Neutrophil (primary cell): ENCODE data around the gene SLIT3.

ENCODE experiments used
- H3K27ac ChIP-seq: fragments of 200-600 bp; sonication (generic); 2 replicates; pipeline ENCODE4 v1.5.1; 2016; ENCODE audit warnings: mild to moderate bottlenecking, moderate library complexity
- H3K27me3 ChIP-seq: fragments of 200-600 bp; sonication (generic); 2 replicates; pipeline ENCODE4 v1.6.0; 2016; ENCODE audit warnings: mild to moderate bottlenecking
- H3K36me3 ChIP-seq: fragments of 200-600 bp; sonication (generic); 2 replicates; pipeline ENCODE4 v1.5.1; 2017
- H3K4me1 ChIP-seq, 2 experiments: fragments of 200-600 bp in 1 of 2; sonication (generic) in 1 of 2; 1 replicate in 1 of 2; 2 replicates in 1 of 2; pipeline versions ENCODE4 v1.5.1 to v1.6.1; 2013 to 2016; ENCODE audit warnings: low read depth in 1 of 2, low read length in 1 of 2, mild to moderate bottlenecking in 1 of 2, moderate library complexity in 1 of 2; ENCODE audit not compliant: control insufficient read depth in 1 of 2, insufficient read depth in 1 of 2
- H3K4me3 ChIP-seq, 2 experiments: fragments of 200-600 bp in 1 of 2; sonication (generic) in 1 of 2; 1 replicate in 1 of 2; 2 replicates in 1 of 2; pipeline ENCODE4 v1.5.1; 2013 to 2016; ENCODE audit warnings: low read depth in 1 of 2, low read length in 1 of 2, mild to moderate bottlenecking in 1 of 2, moderate library complexity in 1 of 2
- H3K9me3 ChIP-seq: fragments of 200-600 bp; sonication (generic); 2 replicates; pipeline ENCODE4 v1.5.1; 2016
- TF ChIP-seq, protein P1 (sequence below): fragments of 200-600 bp; sonication (generic); IDR thresholded peaks from 2 replicates; pipeline ENCODE4 v1.5.1; 2016; ENCODE audit warnings: antibody characterized with exemption

The SLIT3 gene

DNA sequence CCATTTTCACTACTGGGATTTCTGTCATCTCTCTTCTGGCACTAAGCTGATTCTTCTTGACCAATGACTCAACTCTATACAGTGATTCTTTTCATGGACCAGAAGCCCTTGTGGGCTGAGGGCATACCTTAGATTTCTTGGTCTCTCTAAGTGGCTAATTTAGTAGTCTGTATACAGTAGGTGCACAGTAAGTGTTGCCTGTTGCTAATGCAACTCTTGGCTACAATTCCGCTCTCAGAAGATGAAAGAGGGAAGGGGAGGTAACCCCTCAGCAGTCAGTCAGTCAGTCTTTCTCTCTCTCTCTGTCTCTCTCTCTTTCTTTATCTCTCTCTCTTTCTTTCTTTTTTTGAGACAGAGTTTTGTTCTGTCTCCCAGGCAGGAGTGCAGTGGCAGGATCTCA, 606.6 kb downstream of the SLIT3 start:
- H3K36me3 ChIP-seq: no peaks in the 10 kb centered on the region
- H3K4me1 ChIP-seq: no peaks in the 10 kb centered on the region
- no peak overlapping the region for H3K4me3 ChIP-seq
- H3K27ac ChIP-seq: no peak overlapping the region
- no peaks in the 10 kb centered on the region for H3K9me3 ChIP-seq
- H3K27me3 ChIP-seq: peaks cover 7% of the 10 kb centered on the region
- TF ChIP-seq, protein P1, sequence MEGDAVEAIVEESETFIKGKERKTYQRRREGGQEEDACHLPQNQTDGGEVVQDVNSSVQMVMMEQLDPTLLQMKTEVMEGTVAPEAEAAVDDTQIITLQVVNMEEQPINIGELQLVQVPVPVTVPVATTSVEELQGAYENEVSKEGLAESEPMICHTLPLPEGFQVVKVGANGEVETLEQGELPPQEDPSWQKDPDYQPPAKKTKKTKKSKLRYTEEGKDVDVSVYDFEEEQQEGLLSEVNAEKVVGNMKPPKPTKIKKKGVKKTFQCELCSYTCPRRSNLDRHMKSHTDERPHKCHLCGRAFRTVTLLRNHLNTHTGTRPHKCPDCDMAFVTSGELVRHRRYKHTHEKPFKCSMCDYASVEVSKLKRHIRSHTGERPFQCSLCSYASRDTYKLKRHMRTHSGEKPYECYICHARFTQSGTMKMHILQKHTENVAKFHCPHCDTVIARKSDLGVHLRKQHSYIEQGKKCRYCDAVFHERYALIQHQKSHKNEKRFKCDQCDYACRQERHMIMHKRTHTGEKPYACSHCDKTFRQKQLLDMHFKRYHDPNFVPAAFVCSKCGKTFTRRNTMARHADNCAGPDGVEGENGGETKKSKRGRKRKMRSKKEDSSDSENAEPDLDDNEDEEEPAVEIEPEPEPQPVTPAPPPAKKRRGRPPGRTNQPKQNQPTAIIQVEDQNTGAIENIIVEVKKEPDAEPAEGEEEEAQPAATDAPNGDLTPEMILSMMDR: no peak

DNA sequence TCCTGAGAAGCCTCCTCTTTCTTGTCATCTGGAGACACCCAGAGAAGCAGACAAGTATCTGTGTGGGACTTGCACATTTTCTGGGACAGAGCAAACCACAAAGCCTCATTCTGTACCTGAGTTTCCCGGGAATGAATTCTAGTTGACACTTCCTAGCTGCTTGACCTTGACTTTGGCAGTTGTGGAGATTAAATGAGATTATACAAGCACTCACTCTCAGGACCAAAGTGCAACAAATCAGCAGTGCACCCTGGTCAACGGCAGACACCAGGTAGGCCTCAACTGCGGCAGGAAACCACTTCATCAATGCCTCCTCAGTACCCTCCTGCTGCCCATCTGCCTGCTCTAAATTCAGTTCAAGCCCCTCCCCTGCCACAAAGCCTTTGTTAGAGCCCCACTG, 607.1 kb downstream of the SLIT3 start:
- no peak overlapping the region for H3K27ac ChIP-seq
- peaks cover 7% of the 10 kb centered on the region for H3K27me3 ChIP-seq
- no peaks in the 10 kb centered on the region for H3K36me3 ChIP-seq
- no peaks in the 10 kb centered on the region for H3K4me1 ChIP-seq
- no peak overlapping the region for H3K4me3 ChIP-seq
- TF ChIP-seq, protein P1: no peak
- H3K9me3 ChIP-seq: no peaks in the 10 kb centered on the region

DNA sequence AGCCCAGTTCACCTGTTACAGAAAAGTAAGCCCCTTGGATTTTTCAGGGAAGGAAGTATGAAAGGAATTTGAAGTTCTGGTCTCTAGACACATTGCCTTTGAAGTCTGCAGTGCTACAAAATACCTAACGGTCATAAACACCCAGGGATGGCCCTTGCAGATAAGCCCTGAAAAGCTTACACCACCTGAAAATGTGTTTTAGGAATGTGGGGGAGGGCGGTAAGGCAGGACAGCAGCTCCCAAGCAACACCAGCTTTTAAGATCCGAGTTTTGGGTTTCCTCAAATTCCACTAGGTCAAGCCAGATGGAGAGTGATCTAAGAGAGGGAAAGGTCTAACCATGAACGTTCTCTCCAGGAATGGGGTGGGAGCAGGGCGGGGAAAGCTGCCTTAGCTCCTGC, 607.6 kb downstream of the SLIT3 start:
- Histone ChIP-seq H3K27me3 (peaks cover 7% of the 10 kb centered on the region), H3K4me3 (no peak overlapping the region), H3K9me3 (no peaks in the 10 kb centered on the region), H3K4me1 (no peaks in the 10 kb centered on the region), H3K27ac (no peak overlapping the region), H3K36me3 (no peaks in the 10 kb centered on the region)
- TF ChIP-seq, protein P1: no peak

DNA sequence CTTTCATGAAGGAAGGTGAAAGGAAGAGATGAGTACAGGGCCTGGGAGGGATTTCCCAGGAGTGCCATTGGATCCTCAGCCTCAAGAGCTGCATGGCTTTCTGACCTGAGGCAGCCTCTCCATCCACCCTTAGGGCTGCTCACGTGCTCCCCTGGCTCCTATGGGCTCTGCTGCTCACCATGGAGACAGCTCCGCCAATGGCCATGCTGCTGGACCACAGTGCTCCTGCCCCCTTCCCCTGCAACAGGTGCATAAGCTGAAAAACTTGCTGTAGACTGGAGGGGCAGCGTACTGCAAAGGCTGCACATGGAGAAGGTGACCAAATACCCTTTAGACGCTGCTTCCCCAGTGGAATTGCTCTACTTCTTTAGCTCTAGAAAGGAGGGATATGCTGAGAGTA, 609.0 kb downstream of the SLIT3 start:
- Histone ChIP-seq H3K27me3 (peaks cover 7% of the 10 kb centered on the region), H3K36me3 (no peaks in the 10 kb centered on the region)

DNA sequence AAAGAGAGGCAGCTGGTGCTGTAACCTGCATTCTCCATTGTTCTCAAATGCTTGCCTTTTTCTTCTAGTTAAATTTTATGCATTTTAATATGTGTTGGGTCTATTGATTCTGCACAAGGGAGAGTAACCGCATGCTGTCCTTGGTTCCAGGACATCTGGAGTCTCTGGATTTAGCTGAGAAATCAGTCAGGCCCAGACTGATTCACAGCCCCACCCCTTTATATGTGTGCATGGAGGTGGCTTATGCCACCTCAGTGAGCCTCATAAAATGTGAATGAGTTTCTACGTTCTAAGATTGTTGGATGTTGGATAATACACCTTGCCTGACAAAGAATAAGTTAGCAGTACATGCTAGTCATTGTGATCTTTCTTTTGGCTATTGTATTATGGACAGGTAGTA, 611.7 kb downstream of the SLIT3 start:
- Histone ChIP-seq H3K27ac (no peak overlapping the region), H3K36me3 (no peaks in the 10 kb centered on the region)
- TF ChIP-seq, protein P1: no peak

More for the DNA sequence above, 609.0 kb downstream of the SLIT3 start:
- TF ChIP-seq, protein P1: no peak
- Histone ChIP-seq H3K4me3 (no peak overlapping the region), H3K27ac (no peak overlapping the region), H3K4me1 (no peaks in the 10 kb centered on the region), H3K9me3 (no peaks in the 10 kb centered on the region)

DNA sequence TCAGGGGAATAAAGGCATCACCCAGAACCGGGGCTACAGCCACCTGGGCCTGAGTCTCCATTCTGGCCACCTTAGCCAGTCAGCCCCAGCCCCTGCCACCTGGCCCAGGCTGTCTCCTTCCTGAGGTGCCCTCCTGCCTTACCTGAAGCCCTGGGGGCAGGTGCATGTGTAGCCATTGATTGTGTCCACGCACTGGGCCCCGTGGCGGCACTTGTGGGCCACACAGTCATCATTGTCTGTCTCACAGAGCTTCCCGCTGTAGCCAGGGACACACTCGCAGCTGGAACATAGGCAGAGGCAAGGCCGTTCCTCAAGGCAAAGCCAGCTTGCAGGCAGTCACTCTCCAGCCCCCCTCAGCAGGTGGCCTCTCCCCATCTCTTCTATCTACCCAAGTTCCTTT, 614.1 kb downstream of the SLIT3 start:
- Histone ChIP-seq H3K27me3 (no peaks in the 10 kb centered on the region), H3K4me1 (no peaks in the 10 kb centered on the region), H3K27ac (no peak overlapping the region), H3K9me3 (no peaks in the 10 kb centered on the region), H3K36me3 (no peaks in the 10 kb centered on the region), H3K4me3 (no peak overlapping the region)
- TF ChIP-seq, protein P1: no peak

More for the DNA sequence above, 611.7 kb downstream of the SLIT3 start:
- Histone ChIP-seq H3K4me3 (no peak overlapping the region), H3K4me1 (no peaks in the 10 kb centered on the region), H3K27me3 (peaks cover 7% of the 10 kb centered on the region), H3K9me3 (no peaks in the 10 kb centered on the region)
